Measurements from ENCODE around the gene POM121. TPM values are rescaled to one million over a fixed set of nuclear protein-coding genes. Genes with fewer than 3 reads are reported as not detected.
A peak's percentile ranks its signal among the peaks of the same experiment; 100 is the strongest.
"Not testable (repeated sequence)": the region's sequence is repeated elsewhere in the genome, so short reads cannot be mapped to it uniquely, and the experiment has no call there.

The POM121 gene
- total RNA-seq, 1 donor from 2014 or later, result 53.2 TPM

DNA sequence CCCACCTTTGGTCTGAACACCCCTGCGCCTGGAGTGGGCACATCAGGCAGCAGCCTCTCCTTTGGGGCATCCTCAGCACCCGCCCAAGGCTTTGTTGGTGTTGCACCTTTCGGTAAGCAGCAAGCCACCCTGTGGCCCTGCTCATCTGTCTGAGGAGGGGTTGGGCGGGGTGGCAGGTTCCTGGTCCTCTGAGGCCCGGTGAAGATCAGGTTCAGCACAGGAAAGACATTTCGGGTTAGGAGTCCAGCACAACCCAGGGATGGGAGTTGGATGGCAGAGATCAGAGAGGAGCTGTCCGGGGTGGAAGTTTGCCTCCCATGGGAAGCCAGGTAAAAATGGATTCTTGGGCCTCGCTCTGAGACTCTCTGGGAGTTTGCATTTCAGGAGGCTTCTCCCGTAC lies 20.7 kb downstream of the POM121 start:
- H3K27me3 Mint-ChIP-seq; H3K27ac Mint-ChIP-seq; H3K4me3 Mint-ChIP-seq (ENCODE audit: low read depth); DNase-seq (ENCODE audit: low spot score, unreplicated experiment); H3K4me1 Mint-ChIP-seq (ENCODE audit: low read depth); H3K36me3 Mint-ChIP-seq (ENCODE audit: insufficient read depth); H3K9me3 Mint-ChIP-seq (ENCODE audit: low read depth): not testable (repeated sequence)

DNA sequence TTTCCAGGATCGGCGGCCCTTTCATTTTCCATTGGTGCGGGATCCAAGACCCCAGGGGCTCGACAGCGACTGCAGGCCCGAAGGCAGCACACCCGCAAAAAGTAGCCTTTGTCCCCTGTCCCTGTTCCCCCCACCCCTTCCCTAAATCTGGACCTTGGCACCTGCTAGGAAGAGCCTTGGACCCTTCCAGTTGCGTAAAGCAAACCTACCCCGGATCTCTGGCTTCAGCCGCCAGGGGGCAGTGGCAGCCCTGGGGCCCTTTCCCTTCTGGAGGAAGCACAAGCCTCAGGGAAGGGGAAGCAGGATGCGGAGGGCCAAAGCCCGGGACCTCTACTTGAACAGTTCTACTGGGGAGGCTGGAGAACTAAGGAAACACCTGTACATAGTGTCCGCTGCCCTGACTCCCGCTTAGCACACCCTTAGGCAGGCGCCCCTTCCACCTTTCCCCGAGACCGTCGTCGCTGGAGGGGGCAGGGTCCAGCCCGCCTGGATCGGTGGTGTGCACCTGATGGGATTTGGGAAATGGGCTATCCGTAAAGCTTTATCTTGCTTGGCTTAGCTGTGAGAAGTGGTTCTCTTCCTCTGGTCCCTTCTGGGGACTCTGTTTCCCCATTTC lies 21.3 kb downstream of the POM121 start:
- H3K36me3 Mint-ChIP-seq (ENCODE audit: insufficient read depth); H3K9me3 Mint-ChIP-seq (ENCODE audit: low read depth); H3K4me1 Mint-ChIP-seq (ENCODE audit: low read depth): not testable (repeated sequence)

DNA sequence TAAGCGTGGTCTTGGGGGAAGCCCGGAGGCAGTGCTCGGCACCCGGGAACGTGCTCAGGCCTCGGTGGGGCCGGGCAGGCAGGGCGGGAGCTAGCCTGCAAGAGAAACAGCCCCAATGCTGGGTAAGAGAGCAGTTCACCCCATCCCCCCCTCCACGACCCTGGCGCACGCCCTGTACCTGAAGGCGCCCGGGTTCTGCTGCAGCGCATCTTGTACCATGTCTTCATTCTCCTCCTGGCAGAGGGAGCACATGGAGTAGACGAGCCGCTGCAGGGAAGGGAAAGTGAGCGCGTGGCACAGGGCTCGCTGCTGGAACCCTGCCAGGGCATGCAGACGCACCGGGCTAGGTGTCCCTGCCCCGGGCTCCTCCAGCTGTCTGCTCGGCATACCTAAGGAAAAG lies 23.8 kb downstream of the POM121 start:
- not testable (repeated sequence) for H3K4me1 Mint-ChIP-seq (ENCODE audit: low read depth); DNase-seq (ENCODE audit: low spot score, unreplicated experiment); H3K27ac Mint-ChIP-seq; H3K36me3 Mint-ChIP-seq (ENCODE audit: insufficient read depth); H3K4me3 Mint-ChIP-seq (ENCODE audit: low read depth); H3K27me3 Mint-ChIP-seq; H3K9me3 Mint-ChIP-seq (ENCODE audit: low read depth)

More for the DNA sequence above, 21.3 kb downstream of the POM121 start:
- not testable (repeated sequence) for H3K4me3 Mint-ChIP-seq (ENCODE audit: low read depth); H3K27me3 Mint-ChIP-seq; DNase-seq (ENCODE audit: low spot score, unreplicated experiment); H3K27ac Mint-ChIP-seq
- peak; percentile 46 for TF ChIP-seq CTCF (IDR thresholded peaks at IDR 0.05; ENCODE audit: unreplicated experiment)

DNA sequence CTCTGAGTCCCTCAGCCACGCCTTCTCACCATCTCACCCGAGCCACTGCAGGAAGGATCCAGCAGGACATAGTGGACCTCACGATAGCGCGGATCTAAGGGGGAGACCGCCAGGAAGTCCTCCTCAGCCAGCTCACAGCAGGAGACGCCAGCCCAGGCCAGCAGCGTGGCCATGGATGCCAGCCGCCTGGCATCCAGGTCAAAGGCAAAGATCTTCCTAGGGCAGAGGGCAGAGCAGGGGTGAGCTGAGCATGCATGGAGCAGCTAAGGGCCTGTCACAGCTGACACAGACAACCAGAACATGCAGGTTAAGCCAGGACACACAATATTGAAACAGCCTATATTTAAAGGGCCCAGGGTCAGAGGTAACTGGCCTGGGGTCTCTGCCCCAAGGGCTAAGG lies 24.4 kb downstream of the POM121 start:
- not testable (repeated sequence) for H3K27ac Mint-ChIP-seq; H3K27me3 Mint-ChIP-seq; DNase-seq (ENCODE audit: low spot score, unreplicated experiment); H3K9me3 Mint-ChIP-seq (ENCODE audit: low read depth); H3K36me3 Mint-ChIP-seq (ENCODE audit: insufficient read depth); H3K4me1 Mint-ChIP-seq (ENCODE audit: low read depth); H3K4me3 Mint-ChIP-seq (ENCODE audit: low read depth)

GRCh38 chr7:72949686-72950085 lies 24.8 kb downstream of the POM121 start:
- H3K27me3 Mint-ChIP-seq; H3K27ac Mint-ChIP-seq; H3K4me3 Mint-ChIP-seq (ENCODE audit: low read depth): not testable (repeated sequence)

GRCh38 chr7:72950432-72950831 lies 25.5 kb downstream of the POM121 start:
- not testable (repeated sequence) for H3K9me3 Mint-ChIP-seq (ENCODE audit: low read depth); H3K4me1 Mint-ChIP-seq (ENCODE audit: low read depth); H3K27ac Mint-ChIP-seq; H3K4me3 Mint-ChIP-seq (ENCODE audit: low read depth); DNase-seq (ENCODE audit: low spot score, unreplicated experiment); H3K36me3 Mint-ChIP-seq (ENCODE audit: insufficient read depth); H3K27me3 Mint-ChIP-seq

More at GRCh38 chr7:72949686-72950085, 24.8 kb downstream of the POM121 start:
- not testable (repeated sequence) for DNase-seq (ENCODE audit: low spot score, unreplicated experiment); H3K4me1 Mint-ChIP-seq (ENCODE audit: low read depth); H3K9me3 Mint-ChIP-seq (ENCODE audit: low read depth); H3K36me3 Mint-ChIP-seq (ENCODE audit: insufficient read depth)

GRCh38 chr7:72953901-72954562 lies 29.1 kb downstream of the POM121 start:
- H3K4me1 Mint-ChIP-seq (ENCODE audit: low read depth); DNase-seq (ENCODE audit: low spot score, unreplicated experiment); H3K9me3 Mint-ChIP-seq (ENCODE audit: low read depth); H3K36me3 Mint-ChIP-seq (ENCODE audit: insufficient read depth); H3K27me3 Mint-ChIP-seq; H3K27ac Mint-ChIP-seq; H3K4me3 Mint-ChIP-seq (ENCODE audit: low read depth): not testable (repeated sequence)

DNA sequence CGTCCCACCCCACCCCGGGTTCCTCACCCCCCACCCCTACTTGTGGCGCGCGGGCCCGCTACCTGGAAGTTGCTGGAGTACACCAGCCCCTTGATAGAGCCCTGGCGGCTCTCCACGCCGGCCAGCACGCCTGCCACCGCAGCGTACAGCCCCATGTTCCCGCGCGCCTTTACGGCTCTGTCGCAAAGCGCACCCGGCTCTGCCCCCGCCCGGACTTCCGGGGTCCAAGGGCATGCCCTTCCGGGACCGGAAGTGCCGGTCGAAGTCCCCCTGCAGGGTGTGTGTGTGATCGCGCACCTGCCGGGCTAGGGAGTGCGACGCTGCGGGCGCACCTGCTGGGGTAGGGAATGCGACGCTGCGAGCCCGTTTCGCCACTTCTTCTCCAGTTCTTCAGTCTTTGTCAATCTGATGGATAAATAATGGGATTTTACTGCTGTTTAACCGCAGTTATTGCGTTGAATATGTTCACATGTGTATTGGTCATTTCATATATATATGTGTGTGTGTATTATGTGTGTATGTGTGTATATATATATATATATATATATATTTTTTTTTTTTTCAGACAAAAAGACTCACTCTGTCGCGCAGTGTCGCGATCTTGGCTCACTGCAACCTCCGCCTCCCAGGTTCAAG lies 29.8 kb downstream of the POM121 start:
- H3K4me1 Mint-ChIP-seq (ENCODE audit: low read depth); H3K27ac Mint-ChIP-seq; H3K27me3 Mint-ChIP-seq; DNase-seq (ENCODE audit: low spot score, unreplicated experiment); H3K36me3 Mint-ChIP-seq (ENCODE audit: insufficient read depth); H3K9me3 Mint-ChIP-seq (ENCODE audit: low read depth): not testable (repeated sequence)
- peak overlapping the region; percentile 64 for H3K4me3 Mint-ChIP-seq (ENCODE audit: low read depth)

DNA sequence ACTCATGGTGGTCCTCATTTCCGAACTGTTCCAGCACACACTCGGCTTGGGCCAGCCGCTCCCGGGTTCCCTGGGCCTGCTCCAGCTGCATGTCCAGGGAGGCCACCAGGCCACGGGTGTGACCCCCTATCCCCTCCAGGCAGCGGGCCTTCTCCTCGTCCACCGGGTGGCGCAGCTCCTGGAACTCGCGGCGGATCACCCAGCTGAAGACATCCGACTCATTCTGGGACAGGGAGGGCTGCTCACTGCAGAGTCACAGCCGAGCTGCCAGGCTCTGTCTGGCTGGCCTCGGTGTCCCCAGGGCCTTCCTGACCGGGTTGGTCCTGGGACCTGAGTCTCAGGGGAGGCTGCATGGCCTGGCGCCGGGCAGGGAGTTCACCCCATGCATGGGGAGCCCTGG lies 35.1 kb downstream of the POM121 start:
- H3K9me3 Mint-ChIP-seq (ENCODE audit: low read depth); H3K36me3 Mint-ChIP-seq (ENCODE audit: insufficient read depth); H3K4me1 Mint-ChIP-seq (ENCODE audit: low read depth); H3K4me3 Mint-ChIP-seq (ENCODE audit: low read depth); DNase-seq (ENCODE audit: low spot score, unreplicated experiment); H3K27me3 Mint-ChIP-seq; H3K27ac Mint-ChIP-seq: not testable (repeated sequence)

- not testable (repeated sequence) for H3K9me3 Mint-ChIP-seq (ENCODE audit: low read depth); H3K27ac Mint-ChIP-seq; H3K4me3 Mint-ChIP-seq (ENCODE audit: low read depth); H3K36me3 Mint-ChIP-seq (ENCODE audit: insufficient read depth); H3K27me3 Mint-ChIP-seq; DNase-seq (ENCODE audit: low spot score, unreplicated experiment); H3K4me1 Mint-ChIP-seq (ENCODE audit: low read depth)
These were observed 35.9 kb downstream of the POM121 start for GRCh38 chr7:72960626-72961345.

GRCh38 chr7:72961346-72961650 lies 36.4 kb downstream of the POM121 start:
- H3K4me3 Mint-ChIP-seq (ENCODE audit: low read depth); H3K4me1 Mint-ChIP-seq (ENCODE audit: low read depth); H3K9me3 Mint-ChIP-seq (ENCODE audit: low read depth); H3K27me3 Mint-ChIP-seq; H3K36me3 Mint-ChIP-seq (ENCODE audit: insufficient read depth); H3K27ac Mint-ChIP-seq; DNase-seq (ENCODE audit: low spot score, unreplicated experiment): not testable (repeated sequence)

- not testable (repeated sequence) for H3K9me3 Mint-ChIP-seq (ENCODE audit: low read depth); DNase-seq (ENCODE audit: low spot score, unreplicated experiment); H3K4me3 Mint-ChIP-seq (ENCODE audit: low read depth); H3K27ac Mint-ChIP-seq; H3K4me1 Mint-ChIP-seq (ENCODE audit: low read depth); H3K36me3 Mint-ChIP-seq (ENCODE audit: insufficient read depth); H3K27me3 Mint-ChIP-seq
These were observed 38.2 kb downstream of the POM121 start for GRCh38 chr7:72963056-72963455.

All from progenitor cell of endocrine pancreas (in vitro differentiated cells).